IMR-90 (cell line): Measurements from ENCODE around the gene ZFHX3. TPM values are rescaled to one million over a fixed set of nuclear protein-coding genes. Genes with fewer than 3 reads are reported as not detected.
"Not testable (repeated sequence)": the region's sequence is repeated elsewhere in the genome, so short reads cannot be mapped to it uniquely, and the experiment has no call there.

Source experiments
- ATAC-seq: fragments of 200-7000 bp; cut with Tn5 transposase; 2 replicates; pipeline ENCODE4 v1.9.1; 2020; ENCODE audit warnings: low read depth, mild to moderate bottlenecking, moderate library complexity
- BruUV-seq: library from RNA; stranded (reverse); fragments of 400-500 nt; replicated peaks from 2 replicates; lab custom pipeline; 2021; lab: Mats Ljungman, UMichigan
- CTCF ChIA-PET: fragments of 300-600 bp; formaldehyde crosslinking; extraction: SDS; loops from one replicate; lab custom pipeline; 2021; ENCODE audit warnings: antibody characterized with exemption; lab: Yijun Ruan, JAX
- POLR2A ChIA-PET: fragments of 300-600 bp; sonication (Branson Sonifier 250); formaldehyde crosslinking; loops from one replicate; lab custom pipeline; 2022; ENCODE audit warnings: antibody characterized with exemption; ENCODE audit not compliant: unreplicated experiment; lab: Charles Lee
- DNase-seq: peaks from one replicate; pipeline ENCODE4 v3.0.0; 2013
- H2AFZ ChIP-seq: replicated peaks from 2 replicates; pipeline ENCODE3; 2013; ENCODE audit warnings: low read length, mild to moderate bottlenecking; ENCODE audit not compliant: poor library complexity
- H2AK5ac ChIP-seq: 2 replicates; pipeline ENCODE4 v1.6.1; 2013; ENCODE audit warnings: low read depth, low read length, inconsistent platforms
- H2AK9ac ChIP-seq: replicated peaks from 2 replicates; pipeline ENCODE3; 2013; ENCODE audit warnings: mild to moderate bottlenecking, low read depth, low read length, moderate library complexity; ENCODE audit not compliant: poor library complexity
- H2BK120ac ChIP-seq: 2 replicates; pipeline ENCODE4 v1.6.1; 2013; ENCODE audit warnings: low read depth, low read length, inconsistent platforms
- H2BK15ac ChIP-seq: 3 replicates; pipeline ENCODE4 v1.6.1; 2013; ENCODE audit warnings: low read depth, low read length, inconsistent platforms
- H2BK20ac ChIP-seq: 2 replicates; pipeline ENCODE4 v1.6.1; 2013; ENCODE audit warnings: low read depth, mild to moderate bottlenecking, inconsistent platforms, low read length, moderate library complexity
- H2BK5ac ChIP-seq: 2 replicates; pipeline ENCODE4 v1.6.1; 2013; ENCODE audit warnings: mild to moderate bottlenecking, low read depth, low read length, inconsistent platforms; ENCODE audit not compliant: poor library complexity, severe bottlenecking
- H3K14ac ChIP-seq: replicated peaks from 2 replicates; pipeline ENCODE4 v1.6.1; 2013; ENCODE audit warnings: low read depth, low read length, inconsistent platforms
- H3K18ac ChIP-seq: 2 replicates; pipeline ENCODE4 v1.6.1; 2013; ENCODE audit warnings: low read depth, low read length, control low read depth
- H3K23ac ChIP-seq: 2 replicates; pipeline ENCODE4 v1.6.1; 2013; ENCODE audit warnings: low read depth, low read length, inconsistent platforms
- H3K27ac ChIP-seq: 2 replicates; pipeline ENCODE4 v1.5.1; 2013; ENCODE audit warnings: mild to moderate bottlenecking, control low read depth, low read length; ENCODE audit not compliant: insufficient read depth
- H3K27me3 ChIP-seq: 2 replicates; pipeline ENCODE4 v1.6.1; 2013; ENCODE audit warnings: low read length; ENCODE audit not compliant: control insufficient read depth, insufficient read depth
- H3K36me3 ChIP-seq: 2 replicates; pipeline ENCODE4 v1.6.1; 2013; ENCODE audit warnings: low read length, mixed read lengths; ENCODE audit not compliant: control insufficient read depth, insufficient read depth
- H3K4ac ChIP-seq: 2 replicates; pipeline ENCODE4 v1.6.1; 2013; ENCODE audit warnings: low read depth, low read length, inconsistent platforms
- H3K4me1 ChIP-seq: 2 replicates; pipeline ENCODE4 v1.6.1; 2013; ENCODE audit warnings: low read length, mixed read lengths; ENCODE audit not compliant: control insufficient read depth, insufficient read depth
- H3K4me2 ChIP-seq: 2 replicates; pipeline ENCODE4 v1.6.1; 2013; ENCODE audit warnings: low read depth, mild to moderate bottlenecking, control low read depth, low read length, moderate library complexity
- H3K4me3 ChIP-seq: 2 replicates; pipeline ENCODE4 v1.5.1; 2013; ENCODE audit warnings: low read depth, mild to moderate bottlenecking, control low read depth, low read length, moderate library complexity; ENCODE audit not compliant: insufficient read depth
- H3K56ac ChIP-seq: 2 replicates; pipeline ENCODE4 v1.6.1; 2013; ENCODE audit warnings: low read length, inconsistent platforms; ENCODE audit not compliant: insufficient read depth; ENCODE audit errors: extremely low read depth
- H3K79me1 ChIP-seq, 2 experiments: 2 replicates each; pipeline ENCODE4 v1.6.1; 2013; ENCODE audit warnings: low read length in 2 of 2, inconsistent platforms in 1 of 2, low read depth in 1 of 2
- H3K9ac ChIP-seq: 2 replicates; pipeline ENCODE4 v1.6.1; 2013; ENCODE audit warnings: low read depth, low read length, control low read depth
- H3K9me1 ChIP-seq: 2 replicates; pipeline ENCODE4 v1.6.1; 2013; ENCODE audit warnings: low read length, inconsistent platforms; ENCODE audit not compliant: insufficient read depth
- H3K9me3 ChIP-seq: 2 replicates; pipeline ENCODE4 v1.6.1; 2013; ENCODE audit warnings: low read length; ENCODE audit not compliant: control insufficient read depth, insufficient read depth
- H4K20me1 ChIP-seq: 2 replicates; pipeline ENCODE4 v1.6.1; 2013; ENCODE audit warnings: low read length, inconsistent platforms; ENCODE audit not compliant: insufficient read depth
- H4K5ac ChIP-seq: 2 replicates; pipeline ENCODE4 v1.6.1; 2013; ENCODE audit warnings: mild to moderate bottlenecking, low read depth, low read length, control low read depth
- H4K8ac ChIP-seq, 2 experiments: 2 replicates each; pipeline ENCODE4 v1.6.1; 2013; ENCODE audit warnings: low read depth in 2 of 2, low read length in 2 of 2, control low read depth in 1 of 2, inconsistent platforms in 1 of 2
- H4K91ac ChIP-seq: 2 replicates; pipeline ENCODE4 v1.6.1; 2013; ENCODE audit warnings: low read depth, low read length, inconsistent platforms; ENCODE audit not compliant: insufficient read depth
- WGBS, 2 experiments: methylation state at CpG; one replicate each; pipeline versions ENCODE4 v1.1.5 to v1.1.7; 2013; ENCODE audit warnings: missing lambda C conversion rate in 2 of 2; ENCODE audit not compliant: insufficient read length in 1 of 2; ENCODE audit errors: extremely low coverage in 2 of 2; 5-methylcytosine and 5-hydroxymethylcytosine counted together
- dilution Hi-C: fragments of 300-500 bp; cut with HindIII; formaldehyde crosslinking; loops from one replicate; pipeline ENCODE4 v1.14.3; 2018; ENCODE audit warnings: low sequenced_read_pairs; ENCODE audit not compliant: unreplicated experiment
- in situ Hi-C: fragments of 300-500 bp; cut with MboI; formaldehyde crosslinking; loops from 3 replicates; pipeline ENCODE4 v1.14.3; 2019; ENCODE audit warnings: low sequenced_read_pairs, inconsistent platforms, mixed read lengths
- intact Hi-C: fragments of 100-400 bp; cut with micrococcal nuclease; formaldehyde crosslinking; loops from 2 replicates; pipeline ENCODE4 v1.10.0; 2022
- polyA plus RNA-seq, 3 experiments: library from polyadenylated mRNA; depleted of rRNA; stranded (reverse); fragments of >200 nt; gene quantifications; 2 replicates each; pipeline ENCODE4 v1.2.3, GENCODE V29; 2012; ENCODE audit warnings: low replicate concordance in 1 of 3
- total RNA-seq: library from RNA; depleted of rRNA; stranded (reverse); fragments of >200 nt; gene quantifications from 2 replicates; pipeline ENCODE4 v1.2.3, GENCODE V29; 2012

The ZFHX3 gene
- total and polyA plus RNA-seq, 2 of the 4 experiments (the other 2 are of a cell fraction) = 1.4 to 1.7 TPM

DNA sequence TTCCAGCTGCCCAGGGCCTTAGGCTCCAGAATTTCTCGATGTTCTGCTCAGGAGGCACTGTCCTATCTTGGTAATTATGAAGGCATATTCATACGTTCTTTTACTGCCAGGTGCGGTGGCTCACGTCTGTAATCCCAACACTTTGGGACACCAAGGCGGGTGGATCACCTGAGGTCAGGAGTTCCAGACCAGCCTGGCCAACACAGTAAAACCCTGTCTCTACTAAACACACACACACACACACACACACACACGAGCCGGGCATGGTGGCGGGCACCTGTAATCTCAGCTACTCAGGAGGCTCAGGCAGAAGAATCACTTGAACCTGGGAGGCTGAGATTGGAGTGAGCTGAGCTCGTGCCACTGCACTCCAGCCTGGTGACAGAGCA, 52.1 kb downstream of the ZFHX3 start:
- H3K56ac ChIP-seq, H3K4ac ChIP-seq, H3K4me2 ChIP-seq, H2AK5ac ChIP-seq, H2AFZ ChIP-seq, H2BK20ac ChIP-seq, H3K9ac ChIP-seq, ATAC-seq, POLR2A ChIA-PET, H2BK15ac ChIP-seq, H3K14ac ChIP-seq, BruUV-seq, intact Hi-C loops, H3K9me3 ChIP-seq, H3K27me3 ChIP-seq, H4K91ac ChIP-seq, in situ Hi-C loops, H3K27ac ChIP-seq, H3K4me3 ChIP-seq, dilution Hi-C loops, H4K8ac ChIP-seq, H2AK9ac ChIP-seq, H4K5ac ChIP-seq, H3K23ac ChIP-seq, DNase-seq, H2BK5ac ChIP-seq, H3K18ac ChIP-seq, H3K9me1 ChIP-seq, H2BK120ac ChIP-seq, H3K36me3 ChIP-seq: not testable (repeated sequence)
- CTCF ChIA-PET = interaction anchor here (0.8 kb wide), 1 partner anchor 34 kb away, joined by 3 read pairs; no protein-coding TSS in a partner anchor
- Histone ChIP-seq H3K79me1 (peaks cover 57 to 90% of the 10 kb centered on the region in 2 experiments), H3K4me1 (peaks cover 16% of the 10 kb centered on the region), H4K20me1 (peaks cover 44% of the 10 kb centered on the region)
- WGBS, 2 experiments = no CpG with 5 or more reads among the region's 9 CpGs
